ENCODE measurements around the gene ZNF837.

Gene ZNF837

GRCh38 chr19:58386576-58387337 lies 5.9 kb upstream of the ZNF837 start, which contains the start of gene RPS5:
TSS of gene RPS5 (plus strand) at chr19:58387269. CDS start at chr19:58388138, 869 bp downstream.
- no peak for TF ChIP-seq CTCF (conservative IDR thresholded peaks at IDR 0.05)
- peak within 1 kb of the TSS; percentile 100 for H3K27ac ChIP-seq

- TF ChIP-seq CTCF (conservative IDR thresholded peaks at IDR 0.05): no peak
Observed at GRCh38 chr19:58385891-58386575, 5.2 kb upstream of the ZNF837 start.

DNA sequence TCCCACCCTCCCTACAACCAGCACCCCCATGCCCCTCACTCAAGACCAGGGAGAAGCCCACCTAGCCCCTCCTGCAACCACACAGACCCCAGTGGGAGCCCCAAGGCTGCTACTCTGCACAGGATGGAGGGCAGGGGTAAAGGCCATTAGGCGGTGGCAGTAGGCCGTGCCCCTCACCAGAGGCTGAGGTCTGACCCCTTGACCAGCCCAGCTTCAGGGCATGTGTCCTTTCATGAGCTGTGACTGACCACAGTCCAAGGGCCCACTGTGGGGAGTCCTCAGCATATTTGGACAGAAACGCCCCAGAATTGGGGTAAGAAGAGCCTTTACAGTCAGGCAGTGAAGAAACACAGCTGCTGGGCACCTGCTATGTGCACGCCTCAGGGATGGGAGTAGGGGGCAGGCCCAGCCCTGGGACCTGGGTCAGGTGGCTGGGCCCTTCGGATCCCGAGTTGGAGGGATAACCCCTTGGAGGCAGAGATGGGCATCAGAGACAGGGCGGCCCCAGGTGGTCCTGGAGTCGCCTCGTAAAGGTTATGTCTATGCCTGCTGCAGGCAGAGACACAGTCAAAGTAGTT lies 4.6 kb upstream of the ZNF837 start:
- H3K27ac ChIP-seq: peak overlapping the region; percentile 100
- TF ChIP-seq CTCF (conservative IDR thresholded peaks at IDR 0.05): no peak

More at GRCh38 chr19:58385891-58386575, 5.2 kb upstream of the ZNF837 start:
- H3K27ac ChIP-seq: peak overlapping the region; percentile 100

- H3K27ac ChIP-seq: no peak overlapping the region
- TF ChIP-seq CTCF (conservative IDR thresholded peaks at IDR 0.05): no peak
Observed at GRCh38 chr19:58382997-58383603, 2.3 kb upstream of the ZNF837 start.

GRCh38 chr19:58381460-58382212 lies 806 bp upstream of the ZNF837 start:
- TF ChIP-seq CTCF (conservative IDR thresholded peaks at IDR 0.05): no peak
- peak overlapping the region; percentile 91 for H3K27ac ChIP-seq

GRCh38 chr19:58380037-58380661 lies 681 bp downstream of the ZNF837 start:
- H3K27ac ChIP-seq: peak overlapping the region; percentile 91
- TF ChIP-seq CTCF (conservative IDR thresholded peaks at IDR 0.05): no peak

Measured in VCaP (cell line).